ENCODE results near the gene FPR3.

GRCh38 chr19:51792932-51793331, 2.0 kb upstream of the FPR3 start:
- TF ChIP-seq CTCF (IDR thresholded peaks at IDR 0.05; ENCODE audit: insufficient read depth, low read depth, low read length): no peak
- no peak for TF ChIP-seq EZH2 (IDR thresholded peaks at IDR 0.05; ENCODE audit: insufficient read depth, low read length)

All from astrocyte (in vitro differentiated cells and primary cell).